Measurements from ENCODE around the gene SMIM44.

DNA sequence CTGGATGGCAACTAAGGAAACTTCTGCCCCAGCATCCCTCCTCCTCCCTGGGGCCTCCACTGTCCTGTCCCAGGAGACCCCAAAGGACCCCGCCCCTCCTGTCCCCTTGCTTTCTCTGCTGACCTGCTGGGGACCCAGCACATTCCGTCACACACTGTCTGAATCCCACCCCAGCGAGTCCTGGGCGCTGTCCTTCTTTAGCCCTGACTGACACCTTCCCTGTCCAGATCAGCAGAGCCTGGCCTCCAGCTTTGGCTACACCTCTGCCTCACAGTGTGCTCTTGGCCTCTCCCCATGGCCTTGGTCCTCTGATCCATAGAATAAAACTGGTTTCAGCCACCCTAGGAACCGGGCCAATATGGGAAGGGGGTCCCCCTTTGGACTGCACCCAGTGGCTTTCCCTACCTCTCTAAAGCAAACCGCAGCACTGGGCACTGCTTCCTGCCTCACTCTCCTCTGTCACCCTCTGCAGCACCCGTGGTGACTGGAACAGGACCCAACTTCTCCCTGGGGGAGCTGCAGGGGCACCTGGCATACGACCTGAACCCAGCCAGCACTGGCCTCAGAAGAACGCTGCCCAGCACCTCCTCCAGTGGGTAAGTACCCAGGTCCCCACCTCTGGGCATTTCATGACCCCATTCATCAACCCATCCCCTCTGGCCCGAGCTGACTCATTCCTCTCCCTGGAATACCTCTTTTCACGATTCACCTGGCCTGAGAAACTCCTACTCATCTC, 49.3 kb downstream of the SMIM44 start:
- TF ChIP-seq, protein P1, sequence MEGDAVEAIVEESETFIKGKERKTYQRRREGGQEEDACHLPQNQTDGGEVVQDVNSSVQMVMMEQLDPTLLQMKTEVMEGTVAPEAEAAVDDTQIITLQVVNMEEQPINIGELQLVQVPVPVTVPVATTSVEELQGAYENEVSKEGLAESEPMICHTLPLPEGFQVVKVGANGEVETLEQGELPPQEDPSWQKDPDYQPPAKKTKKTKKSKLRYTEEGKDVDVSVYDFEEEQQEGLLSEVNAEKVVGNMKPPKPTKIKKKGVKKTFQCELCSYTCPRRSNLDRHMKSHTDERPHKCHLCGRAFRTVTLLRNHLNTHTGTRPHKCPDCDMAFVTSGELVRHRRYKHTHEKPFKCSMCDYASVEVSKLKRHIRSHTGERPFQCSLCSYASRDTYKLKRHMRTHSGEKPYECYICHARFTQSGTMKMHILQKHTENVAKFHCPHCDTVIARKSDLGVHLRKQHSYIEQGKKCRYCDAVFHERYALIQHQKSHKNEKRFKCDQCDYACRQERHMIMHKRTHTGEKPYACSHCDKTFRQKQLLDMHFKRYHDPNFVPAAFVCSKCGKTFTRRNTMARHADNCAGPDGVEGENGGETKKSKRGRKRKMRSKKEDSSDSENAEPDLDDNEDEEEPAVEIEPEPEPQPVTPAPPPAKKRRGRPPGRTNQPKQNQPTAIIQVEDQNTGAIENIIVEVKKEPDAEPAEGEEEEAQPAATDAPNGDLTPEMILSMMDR (IDR thresholded peaks at IDR 0.05) = no peak
- TF ChIP-seq POLR2A (IDR thresholded peaks at IDR 0.05) (no peak), POLR2AphosphoS5 (IDR thresholded peaks at IDR 0.05) (no peak), EP300 (IDR thresholded peaks at IDR 0.05) (no peak)
